GM12878 (cell line): Measurements from ENCODE around the gene FBXO33. TPM values are rescaled to one million over a fixed set of nuclear protein-coding genes. Genes with fewer than 3 reads are reported as not detected.

Source experiments
- ATAC-seq: fragments of 200-7000 bp; cut with Tn5 transposase; 3 replicates; pipeline ENCODE4 v1.9.1; 2020; ENCODE audit warnings: mild to moderate bottlenecking, moderate library complexity
- BruUV-seq: library from RNA; stranded (reverse); fragments of 400-500 nt; replicated peaks from 2 replicates; lab custom pipeline; 2021; lab: Mats Ljungman, UMichigan
- CTCF ChIA-PET: fragments of 300-600 bp; sonication (Branson Sonifier 250); formaldehyde crosslinking; extraction: SDS; loops from one replicate; lab custom pipeline; 2021; ENCODE audit warnings: inconsistent platforms; lab: Yijun Ruan, JAX
- POLR2A ChIA-PET: fragments of 350-600 bp; formaldehyde crosslinking; extraction: SDS; loops from one replicate; lab custom pipeline; 2021; ENCODE audit warnings: inconsistent platforms; lab: Charles Lee
- RAD21 ChIA-PET: fragments of 300-600 bp; sonication (Branson Sonifier 250); formaldehyde crosslinking; loops from one replicate; lab custom pipeline; 2023; ENCODE audit warnings: antibody characterized with exemption; ENCODE audit not compliant: unreplicated experiment; lab: Charles Lee
- SMC1A ChIA-PET: fragments of 300-600 bp; sonication (Branson Sonifier 250); formaldehyde crosslinking; loops from one replicate; lab custom pipeline; 2023; ENCODE audit not compliant: unreplicated experiment, uncharacterized antibody; lab: Charles Lee
- DNase-seq: peaks from one replicate; pipeline ENCODE4 v3.0.0-alpha.2; 2011; ENCODE audit warnings: low read depth, low spot score
- FAIRE-seq: peaks from 3 replicates; lab custom pipeline; 2011; peaks lifted over from hg19 to GRCh38; lab: Jason Lieb, UNC
- H2AFZ ChIP-seq: 2 replicates; pipeline ENCODE4 v1.6.0; 2011; ENCODE audit warnings: low read depth, low read length, control low read depth; ENCODE audit not compliant: control insufficient read depth
- H3K27ac ChIP-seq: 2 replicates; pipeline ENCODE4 v1.5.1; 2011; ENCODE audit warnings: control low read depth; ENCODE audit not compliant: control insufficient read depth, insufficient read depth
- H3K27me3 ChIP-seq, 2 experiments: replicated peaks in 1 of 2; 2 replicates each; pipeline versions ENCODE4 v1.6.0 to v1.6.1; 2011; ENCODE audit warnings: low read length in 1 of 2; ENCODE audit not compliant: control insufficient read depth in 2 of 2, insufficient read depth in 2 of 2
- H3K36me3 ChIP-seq, 2 experiments: 2 replicates each; pipeline ENCODE4 v1.5.1; 2011; ENCODE audit warnings: low read length in 1 of 2; ENCODE audit not compliant: control insufficient read depth in 2 of 2, insufficient read depth in 2 of 2
- H3K4me1 ChIP-seq: 2 replicates; pipeline ENCODE4 v1.6.1; 2011; ENCODE audit warnings: mild to moderate bottlenecking, low read length, moderate library complexity, mixed read lengths; ENCODE audit not compliant: control insufficient read depth, insufficient read depth
- H3K4me2 ChIP-seq: 2 replicates; pipeline ENCODE4 v1.6.0; 2011; ENCODE audit warnings: control low read depth; ENCODE audit not compliant: control insufficient read depth, insufficient read depth
- H3K4me3 ChIP-seq: fragments of 200-600 bp; sonication (generic); 2 replicates; pipeline ENCODE4 v1.5.1; 2016
- H3K79me2 ChIP-seq: 2 replicates; pipeline ENCODE4 v1.6.0; 2011; ENCODE audit warnings: low read length; ENCODE audit not compliant: control insufficient read depth, insufficient read depth
- H3K9ac ChIP-seq: 2 replicates; pipeline ENCODE4 v1.8.0; 2011; ENCODE audit warnings: low read length, control low read depth, mixed read lengths; ENCODE audit not compliant: control insufficient read depth, insufficient read depth
- H3K9me3 ChIP-seq: replicated peaks from 3 replicates; pipeline ENCODE4 v1.5.1; 2011; ENCODE audit warnings: mild to moderate bottlenecking, low read length; ENCODE audit not compliant: control insufficient read depth, insufficient read depth
- H4K20me1 ChIP-seq: 2 replicates; pipeline ENCODE4 v1.6.0; 2011; ENCODE audit not compliant: control insufficient read depth, insufficient read depth
- GATAD2B ChIP-seq: fragments of 450-650 bp; conservative IDR thresholded peaks from 2 replicates; pipeline ENCODE4 v1.6.1; 2017; ENCODE audit warnings: low read depth, mild to moderate bottlenecking, moderate library complexity
- MTA2 ChIP-seq: fragments of 450-650 bp; IDR thresholded peaks from 2 replicates; pipeline ENCODE4 v1.6.1; 2016; ENCODE audit warnings: low read depth, mild to moderate bottlenecking, moderate library complexity
- PBX3 ChIP-seq: IDR thresholded peaks from 2 replicates; pipeline ENCODE4 v1.6.1; 2011; ENCODE audit warnings: mild to moderate bottlenecking, low read depth, low read length, moderate library complexity; ENCODE audit not compliant: insufficient replicate concordance
- RBBP5 ChIP-seq: fragments of 200-600 bp; sonication (generic); conservative IDR thresholded peaks from 2 replicates; pipeline ENCODE4 v1.6.1; 2016
- SIX5 ChIP-seq: IDR thresholded peaks from 2 replicates; pipeline ENCODE4 v1.6.1; 2011; ENCODE audit warnings: mild to moderate bottlenecking, low read depth, low read length, moderate library complexity; ENCODE audit not compliant: severe bottlenecking
- SUZ12 ChIP-seq: fragments of 200-600 bp; sonication (generic); IDR thresholded peaks from one replicate; pipeline ENCODE4 v1.6.1; 2018; ENCODE audit warnings: antibody characterized with exemption, mild to moderate bottlenecking; ENCODE audit not compliant: unreplicated experiment
- TBL1XR1 ChIP-seq: IDR thresholded peaks from 2 replicates; pipeline ENCODE4 v1.6.1; 2012; ENCODE audit warnings: low read depth, low read length, improper control_type of control experiment
- TCF3 ChIP-seq: IDR thresholded peaks from 2 replicates; pipeline ENCODE4 v1.6.1; 2012; ENCODE audit warnings: low read depth, mild to moderate bottlenecking, low read length, borderline replicate concordance; ENCODE audit not compliant: insufficient read depth
- YY1 ChIP-seq: IDR thresholded peaks from 2 replicates; pipeline ENCODE4 v1.6.1; 2011; ENCODE audit warnings: low read depth, mild to moderate bottlenecking, low read length
- ZBED1 ChIP-seq: IDR thresholded peaks from 2 replicates; pipeline ENCODE4 v1.6.1; 2016; ENCODE audit warnings: borderline replicate concordance
- ZNF207 ChIP-seq: fragments of 450-650 bp; IDR thresholded peaks from 2 replicates; pipeline ENCODE4 v1.6.1; 2014; ENCODE audit warnings: antibody characterized with exemption, mild to moderate bottlenecking, borderline replicate concordance
- ZNF24 ChIP-seq: fragments of 450-650 bp; IDR thresholded peaks from 2 replicates; pipeline ENCODE4 v1.6.1; 2017; ENCODE audit warnings: antibody characterized with exemption, mild to moderate bottlenecking
- ZNF274 ChIP-seq: IDR thresholded peaks from one replicate; pipeline ENCODE4 v1.8.0; 2011; ENCODE audit not compliant: insufficient read length, insufficient read depth
- ZNF622 ChIP-seq: fragments of 450-650 bp; IDR thresholded peaks from 2 replicates; pipeline ENCODE4 v1.6.1; 2017; ENCODE audit warnings: mild to moderate bottlenecking, inconsistent platforms
- WGBS: methylation state at CpG from one replicate; pipeline ENCODE4 v1.1.6; 2016; ENCODE audit warnings: low lambda C conversion rate; ENCODE audit not compliant: insufficient replicate concordance, insufficient coverage; ENCODE audit errors: missing lambda C conversion rate; 5-methylcytosine and 5-hydroxymethylcytosine counted together
- in situ Hi-C: fragments of 300-500 bp; cut with MboI; formaldehyde crosslinking; loops from 9 replicates; pipeline ENCODE4 v1.14.3; 2018; ENCODE audit warnings: mixed read lengths
- intact Hi-C: fragments of 100-400 bp; cut with micrococcal nuclease; formaldehyde crosslinking; loops from one replicate; pipeline ENCODE4 v1.14.2; 2022; ENCODE audit not compliant: unreplicated experiment
- polyA plus RNA-seq, 11 experiments: library from polyadenylated mRNA; depleted of rRNA in 4 of 11; unstranded in 6 of 11; stranded (reverse) in 5 of 11; fragments of >200 nt; fragmentation: Nextera tagmentation in 4 of 11; fragmentation: Illumina TruSeq in 1 of 11; extraction: Ambion mirVana in 4 of 11; extraction: Trizol in 1 of 11; gene quantifications; 1 replicate in 1 of 11; 2 replicates in 10 of 11; pipeline versions ENCODE4 v1.2.1 to v1.2.3, GENCODE V29; 2011 to 2016; ENCODE audit warnings: inconsistent platforms in 2 of 11, missing spikeins in 2 of 11, low read depth in 1 of 11
- total RNA-seq, 4 experiments: library from RNA; depleted of rRNA in 3 of 4; stranded (reverse); fragments of >200 nt in 3 of 4; fragmentation: Illumina TruSeq in 1 of 4; extraction: Trizol in 1 of 4; gene quantifications; 2 replicates each; pipeline versions ENCODE4 v1.2.1 to v1.2.3, GENCODE V29; 2013 to 2021
- TF ChIP-seq, protein P1 (sequence below): fragments of 150-350 bp; IDR thresholded peaks from 2 replicates; pipeline ENCODE4 v1.6.1; 2016; ENCODE audit warnings: low read depth, low read length
- TF ChIP-seq, protein P2 (sequence below): fragments of 450-650 bp; IDR thresholded peaks from 2 replicates; pipeline ENCODE4 v1.6.1; 2017; ENCODE audit warnings: mild to moderate bottlenecking, moderate library complexity

FBXO33 gene
- total and polyA plus RNA-seq, 10 of the 15 experiments (the other 5 are each of a cell fraction or from before 2014, with no cell fraction given) = 4.7 to 56.9 (median 19.6) TPM

DNA sequence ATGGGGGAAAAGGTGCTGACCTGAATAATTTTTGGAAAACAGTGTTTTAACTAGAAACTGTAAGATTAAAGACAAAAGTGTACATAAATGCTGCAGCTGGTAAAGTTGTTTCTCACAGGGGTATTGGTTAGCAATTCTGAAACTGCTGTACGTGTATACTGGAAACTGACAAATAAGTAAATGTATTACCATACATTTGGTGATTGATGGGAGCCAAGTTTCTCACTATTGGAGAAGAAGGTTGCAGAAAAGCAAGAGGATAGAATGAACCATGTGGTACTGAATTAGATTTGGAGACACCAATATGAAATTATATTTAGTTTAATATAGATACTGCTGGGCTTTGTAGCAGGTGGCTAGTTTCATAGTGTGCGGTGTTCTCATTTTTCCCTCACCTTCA, 19.6 kb upstream of the FBXO33 start:
- no peak overlapping the region for H3K9ac ChIP-seq
- no peaks in the 10 kb centered on the region for H3K36me3 ChIP-seq
- H3K9me3 ChIP-seq = no peaks in the 10 kb centered on the region; the same call in 1 of the 3 replicates
- ChIA-PET SMC1A (interaction anchor here (0.9 to 6.5 kb wide), 8 partner anchors 9 to 422 kb away, joined by 3 to 65 read pairs (median 10); partner anchors contain the start of gene FBXO33), RAD21 (interaction anchor here (0.6 to 5.6 kb wide), 3 partner anchors 16 to 129 kb away, joined by 3 to 53 read pairs (median 40); partner anchors contain the start of gene FBXO33), POLR2A (interaction anchor here (0.9 to 4.1 kb wide), 3 partner anchors 10 to 18 kb away, joined by 3 to 51 read pairs (median 4); partner anchors contain the start of gene FBXO33), CTCF (interaction anchor here (1.0 to 6.0 kb wide), 3 partner anchors 17 to 26 kb away, joined by 3 to 68 read pairs (median 3); no protein-coding TSS in a partner anchor)
- peaks cover 40% of the 10 kb centered on the region for H3K4me1 ChIP-seq
- H3K4me3 ChIP-seq = no peak overlapping the region
- H4K20me1 ChIP-seq = no peaks in the 10 kb centered on the region
- DNase-seq = no peak
- FAIRE-seq = no peak
- BruUV-seq = no TSS peak
- H3K4me2 ChIP-seq = peak overlapping the region; percentile 69
- no peaks in the 10 kb centered on the region for H3K27me3 ChIP-seq
- H3K79me2 ChIP-seq = no peaks in the 10 kb centered on the region; the same call in 1 of the 2 replicates
- WGBS = 27% methylated on average over 2 of the region's 2 CpGs
- intact Hi-C loops = no loop called here
- peak overlapping the region; percentile 1; the same call in 1 of the 2 replicates for H2AFZ ChIP-seq
- in situ Hi-C loops = no loop called here
- peak overlapping the region; percentile 48; the same call in 1 of the 2 replicates for H3K27ac ChIP-seq
- peak; percentile 70 for ATAC-seq
- TF ChIP-seq ZNF24 (0 out of 2 replicates have a peak, but pooled peaks have one; percentile 9), RBBP5 (no peak), GATAD2B (no peak), MTA2 (peak; percentile 62; the same call in 1 of the 2 replicates), SUZ12 (no peak), PBX3 (peak; percentile 50), YY1 (no peak), ZNF274 (no peak), ZNF207 (no peak), ZNF622 (no peak), TBL1XR1 (0 out of 2 replicates have a peak, but pooled peaks have one; percentile 19), SIX5 (no peak), ZBED1 (no peak), TCF3 (no peak)
- TF ChIP-seq, protein P1, sequence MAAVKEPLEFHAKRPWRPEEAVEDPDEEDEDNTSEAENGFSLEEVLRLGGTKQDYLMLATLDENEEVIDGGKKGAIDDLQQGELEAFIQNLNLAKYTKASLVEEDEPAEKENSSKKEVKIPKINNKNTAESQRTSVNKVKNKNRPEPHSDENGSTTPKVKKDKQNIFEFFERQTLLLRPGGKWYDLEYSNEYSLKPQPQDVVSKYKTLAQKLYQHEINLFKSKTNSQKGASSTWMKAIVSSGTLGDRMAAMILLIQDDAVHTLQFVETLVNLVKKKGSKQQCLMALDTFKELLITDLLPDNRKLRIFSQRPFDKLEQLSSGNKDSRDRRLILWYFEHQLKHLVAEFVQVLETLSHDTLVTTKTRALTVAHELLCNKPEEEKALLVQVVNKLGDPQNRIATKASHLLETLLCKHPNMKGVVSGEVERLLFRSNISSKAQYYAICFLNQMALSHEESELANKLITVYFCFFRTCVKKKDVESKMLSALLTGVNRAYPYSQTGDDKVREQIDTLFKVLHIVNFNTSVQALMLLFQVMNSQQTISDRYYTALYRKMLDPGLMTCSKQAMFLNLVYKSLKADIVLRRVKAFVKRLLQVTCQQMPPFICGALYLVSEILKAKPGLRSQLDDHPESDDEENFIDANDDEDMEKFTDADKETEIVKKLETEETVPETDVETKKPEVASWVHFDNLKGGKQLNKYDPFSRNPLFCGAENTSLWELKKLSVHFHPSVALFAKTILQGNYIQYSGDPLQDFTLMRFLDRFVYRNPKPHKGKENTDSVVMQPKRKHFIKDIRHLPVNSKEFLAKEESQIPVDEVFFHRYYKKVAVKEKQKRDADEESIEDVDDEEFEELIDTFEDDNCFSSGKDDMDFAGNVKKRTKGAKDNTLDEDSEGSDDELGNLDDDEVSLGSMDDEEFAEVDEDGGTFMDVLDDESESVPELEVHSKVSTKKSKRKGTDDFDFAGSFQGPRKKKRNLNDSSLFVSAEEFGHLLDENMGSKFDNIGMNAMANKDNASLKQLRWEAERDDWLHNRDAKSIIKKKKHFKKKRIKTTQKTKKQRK = no peak
- TF ChIP-seq, protein P2, sequence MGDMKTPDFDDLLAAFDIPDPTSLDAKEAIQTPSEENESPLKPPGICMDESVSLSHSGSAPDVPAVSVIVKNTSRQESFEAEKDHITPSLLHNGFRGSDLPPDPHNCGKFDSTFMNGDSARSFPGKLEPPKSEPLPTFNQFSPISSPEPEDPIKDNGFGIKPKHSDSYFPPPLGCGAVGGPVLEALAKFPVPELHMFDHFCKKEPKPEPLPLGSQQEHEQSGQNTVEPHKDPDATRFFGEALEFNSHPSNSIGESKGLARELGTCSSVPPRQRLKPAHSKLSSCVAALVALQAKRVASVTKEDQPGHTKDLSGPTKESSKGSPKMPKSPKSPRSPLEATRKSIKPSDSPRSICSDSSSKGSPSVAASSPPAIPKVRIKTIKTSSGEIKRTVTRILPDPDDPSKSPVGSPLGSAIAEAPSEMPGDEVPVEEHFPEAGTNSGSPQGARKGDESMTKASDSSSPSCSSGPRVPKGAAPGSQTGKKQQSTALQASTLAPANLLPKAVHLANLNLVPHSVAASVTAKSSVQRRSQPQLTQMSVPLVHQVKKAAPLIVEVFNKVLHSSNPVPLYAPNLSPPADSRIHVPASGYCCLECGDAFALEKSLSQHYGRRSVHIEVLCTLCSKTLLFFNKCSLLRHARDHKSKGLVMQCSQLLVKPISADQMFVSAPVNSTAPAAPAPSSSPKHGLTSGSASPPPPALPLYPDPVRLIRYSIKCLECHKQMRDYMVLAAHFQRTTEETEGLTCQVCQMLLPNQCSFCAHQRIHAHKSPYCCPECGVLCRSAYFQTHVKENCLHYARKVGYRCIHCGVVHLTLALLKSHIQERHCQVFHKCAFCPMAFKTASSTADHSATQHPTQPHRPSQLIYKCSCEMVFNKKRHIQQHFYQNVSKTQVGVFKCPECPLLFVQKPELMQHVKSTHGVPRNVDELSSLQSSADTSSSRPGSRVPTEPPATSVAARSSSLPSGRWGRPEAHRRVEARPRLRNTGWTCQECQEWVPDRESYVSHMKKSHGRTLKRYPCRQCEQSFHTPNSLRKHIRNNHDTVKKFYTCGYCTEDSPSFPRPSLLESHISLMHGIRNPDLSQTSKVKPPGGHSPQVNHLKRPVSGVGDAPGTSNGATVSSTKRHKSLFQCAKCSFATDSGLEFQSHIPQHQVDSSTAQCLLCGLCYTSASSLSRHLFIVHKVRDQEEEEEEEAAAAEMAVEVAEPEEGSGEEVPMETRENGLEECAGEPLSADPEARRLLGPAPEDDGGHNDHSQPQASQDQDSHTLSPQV = no peak
